Omental fat pad (tissue), 4 donors: Measurements from ENCODE around the gene PRICKLE3. TPM values are rescaled to one million over a fixed set of nuclear protein-coding genes. Genes with fewer than 3 reads are reported as not detected.
"Not testable (repeated sequence)": the region's sequence is repeated elsewhere in the genome, so short reads cannot be mapped to it uniquely, and the experiment has no call there.

Experiments used
- ATAC-seq: fragments of 150-250 bp; one replicate; pipeline ENCODE4 v1.9.1; 2016; ENCODE audit warnings: mild to moderate bottlenecking, moderate library complexity; ENCODE audit not compliant: low FRiP score
- DNase-seq: peaks from one replicate; pipeline ENCODE4 v3.0.0-alpha.2; 2019; ENCODE audit warnings: low spot score
- CTCF ChIP-seq, 3 donors: fragments of 450-650 bp; IDR thresholded peaks; one replicate each; pipeline ENCODE4 v1.5.1; 2016 to 2017; ENCODE audit warnings: antibody characterized with exemption in 3 of 3, mild to moderate bottlenecking in 3 of 3, moderate library complexity in 2 of 3
- total RNA-seq, 4 donors: library from RNA; depleted of rRNA; stranded (reverse); fragments of >200 nt; gene quantifications; one replicate each; pipeline ENCODE4 v1.1.0, GENCODE V29; 2016

Gene PRICKLE3
- total RNA-seq, 4 donors from 2014 or later = 5.1 to 28.1 (median 11.9) TPM

- ATAC-seq = no peak
- no peak for TF ChIP-seq CTCF (IDR thresholded peaks at IDR 0.05)
- DNase-seq = no peak
Observed at GRCh38 chrX:49147936-49148335, 38.2 kb downstream of the PRICKLE3 start.

GRCh38 chrX:49147282-49147681, 38.9 kb downstream of the PRICKLE3 start:
- no peak for TF ChIP-seq CTCF (IDR thresholded peaks at IDR 0.05)
- DNase-seq (no peak), ATAC-seq (no peak)

- not testable (repeated sequence) for ATAC-seq, DNase-seq
Observed at GRCh38 chrX:49143154-49143553, 43.0 kb downstream of the PRICKLE3 start.

GRCh38 chrX:49142264-49142663, 43.9 kb downstream of the PRICKLE3 start:
- DNase-seq, ATAC-seq: not testable (repeated sequence)

GRCh38 chrX:49139713-49140112, 46.5 kb downstream of the PRICKLE3 start:
- no peak for ATAC-seq
- DNase-seq = no peak
- TF ChIP-seq CTCF (IDR thresholded peaks at IDR 0.05) = no peak

- no peak for ATAC-seq
- no peak for DNase-seq
- no peak for TF ChIP-seq CTCF (IDR thresholded peaks at IDR 0.05)
Observed at GRCh38 chrX:49137492-49137891, 48.7 kb downstream of the PRICKLE3 start.

- DNase-seq (no peak), ATAC-seq (no peak)
- no peak for TF ChIP-seq CTCF (IDR thresholded peaks at IDR 0.05)
Observed at GRCh38 chrX:49133759-49134158, 52.4 kb downstream of the PRICKLE3 start.

- not testable (repeated sequence) for ATAC-seq
Observed at GRCh38 chrX:49132275-49132674, 53.9 kb downstream of the PRICKLE3 start.

GRCh38 chrX:49129427-49129826, 56.7 kb downstream of the PRICKLE3 start:
- no peak for ATAC-seq

More at GRCh38 chrX:49132275-49132674, 53.9 kb downstream of the PRICKLE3 start:
- DNase-seq = not testable (repeated sequence)

GRCh38 chrX:49127742-49128258, 58.4 kb downstream of the PRICKLE3 start:
- ATAC-seq, DNase-seq: not testable (repeated sequence)

More at GRCh38 chrX:49129427-49129826, 56.7 kb downstream of the PRICKLE3 start:
- no peak for TF ChIP-seq CTCF (IDR thresholded peaks at IDR 0.05)
- DNase-seq = no peak
